CD4-positive, alpha-beta T cell treated with Interleukin-4 for 1 hour (primary cell): ENCODE results near the gene AIFM2.
"Not testable (repeated sequence)": the region's sequence is repeated elsewhere in the genome, so short reads cannot be mapped to it uniquely, and the experiment has no call there.

Experiments
- DNase-seq, 2 donors: peaks; one replicate each; pipeline ENCODE4 v3.0.0-alpha.2; 2020 to 2022

AIFM2 gene

GRCh38 chr10:70090951-70091350 lies 41.7 kb downstream of the AIFM2 start:
- no peak for DNase-seq

- no peak for DNase-seq
Observed at GRCh38 chr10:70090013-70090412, 42.6 kb downstream of the AIFM2 start.

GRCh38 chr10:70088308-70088698 lies 44.3 kb downstream of the AIFM2 start:
- DNase-seq = no peak

DNA sequence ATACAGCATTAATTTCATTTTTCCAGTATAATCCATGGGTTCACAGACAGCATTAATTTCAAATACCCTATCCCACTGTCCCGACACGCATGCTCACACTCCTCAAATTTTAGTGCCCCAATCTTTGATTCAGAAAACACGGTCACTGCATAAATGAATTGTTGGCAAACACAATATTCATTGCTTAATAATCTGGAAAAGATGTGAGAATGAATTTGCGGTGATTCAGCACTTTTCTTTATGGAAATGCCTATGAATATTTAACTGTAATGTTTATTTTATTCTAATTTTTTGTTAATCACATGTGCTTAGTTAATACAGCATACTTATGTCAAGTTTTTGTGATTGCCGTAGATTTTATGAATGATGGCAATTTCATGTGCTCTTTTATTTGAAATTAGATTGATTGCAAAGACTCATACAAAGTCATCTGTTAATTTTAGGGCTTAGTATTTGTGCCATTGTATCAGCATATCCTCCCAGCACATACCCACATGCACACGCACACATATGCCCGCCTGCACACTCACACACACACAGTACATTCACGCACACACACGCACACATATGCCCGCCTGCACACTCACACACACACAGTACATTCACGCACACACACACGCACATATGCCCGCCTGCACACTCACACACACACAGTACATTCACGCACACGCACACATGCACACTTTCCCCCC lies 44.9 kb downstream of the AIFM2 start:
- no peak for DNase-seq

DNA sequence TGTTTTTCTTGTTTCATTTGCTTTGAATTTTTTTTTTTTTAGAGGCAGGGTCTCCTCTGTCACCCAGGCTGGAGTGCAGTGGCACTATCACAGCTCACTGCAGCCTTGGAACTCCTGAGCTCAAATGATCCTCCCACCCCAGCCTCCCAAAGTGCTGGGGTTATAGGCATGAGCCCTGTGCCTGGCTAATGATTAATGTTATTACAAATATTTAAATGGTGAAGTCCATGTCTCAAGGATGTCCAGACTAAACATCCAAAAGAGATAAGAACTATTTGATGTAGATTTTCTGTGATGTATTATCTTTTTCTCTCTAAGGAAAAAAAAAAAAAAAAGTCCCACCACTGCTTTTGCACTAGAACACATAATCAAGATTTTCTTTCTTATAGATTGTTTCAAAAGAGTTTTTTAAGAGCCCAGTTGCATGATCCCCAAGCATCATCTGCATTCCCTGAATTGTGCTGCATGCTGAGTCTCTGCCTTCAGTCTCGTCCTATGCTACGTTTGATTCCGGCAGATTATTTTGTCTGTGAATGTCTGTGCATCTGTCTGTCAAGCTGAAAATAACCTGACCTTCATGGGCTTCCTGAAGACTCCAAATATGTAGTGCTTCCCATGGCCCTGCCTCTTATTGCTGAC lies 46.5 kb downstream of the AIFM2 start:
- no peak for DNase-seq

GRCh38 chr10:70084189-70084588 lies 48.4 kb downstream of the AIFM2 start:
- DNase-seq = peak in 1 of 2 donors; percentile 30

GRCh38 chr10:70080789-70081188 lies 51.8 kb downstream of the AIFM2 start:
- not testable (repeated sequence) for DNase-seq

DNA sequence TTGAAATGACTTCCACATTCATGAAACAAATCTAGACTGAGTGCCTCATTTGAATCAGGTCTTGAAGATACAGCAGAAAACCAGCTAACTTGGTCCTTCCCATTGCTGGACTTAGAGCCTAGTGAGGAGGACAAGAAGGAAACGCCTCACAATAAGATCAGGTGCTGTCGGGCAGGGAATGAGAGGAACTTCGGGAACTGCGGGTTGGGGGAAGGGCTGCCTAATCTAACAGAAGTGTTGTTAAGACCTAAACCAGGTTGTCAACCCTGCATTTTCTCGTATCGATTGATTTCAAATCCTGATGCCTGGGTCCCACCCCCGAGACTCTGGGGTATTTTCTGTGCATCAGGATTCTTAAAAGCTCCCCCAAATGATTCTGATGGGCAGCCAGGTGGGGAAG lies 53.7 kb downstream of the AIFM2 start:
- no peak for DNase-seq

- DNase-seq = no peak
Observed at GRCh38 chr10:70078329-70078728, 54.3 kb downstream of the AIFM2 start.

- no peak for DNase-seq
Observed at GRCh38 chr10:70074971-70075370, 57.7 kb downstream of the AIFM2 start.

DNA sequence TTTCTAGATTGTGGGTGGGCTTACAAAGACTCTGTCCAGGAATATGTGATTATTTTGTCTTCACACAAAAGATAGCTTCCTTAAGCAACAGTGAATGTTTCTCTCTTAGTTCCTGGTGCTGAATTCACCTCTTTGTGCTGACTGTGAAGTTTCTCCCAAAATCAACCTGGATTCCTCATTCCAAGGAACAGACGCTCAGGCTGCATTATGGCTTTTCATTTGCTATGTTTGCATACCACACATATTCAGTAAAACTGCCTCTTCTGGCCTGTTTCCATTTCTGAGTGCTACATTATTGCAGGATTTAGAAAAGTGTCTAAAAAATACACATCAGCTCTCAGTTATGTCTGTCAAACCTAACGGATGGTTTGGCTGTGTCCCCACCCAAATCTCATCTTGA lies 58.5 kb downstream of the AIFM2 start:
- no peak for DNase-seq

GRCh38 chr10:70070834-70071233 lies 61.8 kb downstream of the AIFM2 start:
- no peak for DNase-seq

DNA sequence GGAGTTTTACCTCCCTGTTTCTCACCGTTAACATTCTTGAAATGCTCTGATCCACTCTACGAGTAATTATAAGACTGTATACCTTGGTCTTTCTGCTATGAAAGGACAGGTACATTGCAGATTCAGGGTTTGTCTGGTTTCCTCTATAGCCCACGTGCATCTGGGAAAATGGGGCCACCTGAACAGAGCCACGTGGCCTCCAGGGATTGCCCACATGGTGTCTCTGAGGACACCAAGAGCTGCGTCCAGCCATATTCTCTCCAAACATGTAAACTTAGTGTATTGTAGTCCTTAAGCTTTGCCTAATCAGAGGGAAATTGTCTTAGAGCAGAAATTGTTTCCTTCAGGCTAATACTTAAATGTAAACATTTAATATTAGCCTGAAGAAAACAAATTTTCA lies 63.3 kb downstream of the AIFM2 start:
- DNase-seq = no peak

- DNase-seq = no peak
Observed at GRCh38 chr10:70068925-70069324, 63.7 kb downstream of the AIFM2 start.

GRCh38 chr10:70067586-70067985 lies 65.0 kb downstream of the AIFM2 start:
- no peak for DNase-seq

GRCh38 chr10:70066190-70066589 lies 66.4 kb downstream of the AIFM2 start:
- no peak for DNase-seq

DNA sequence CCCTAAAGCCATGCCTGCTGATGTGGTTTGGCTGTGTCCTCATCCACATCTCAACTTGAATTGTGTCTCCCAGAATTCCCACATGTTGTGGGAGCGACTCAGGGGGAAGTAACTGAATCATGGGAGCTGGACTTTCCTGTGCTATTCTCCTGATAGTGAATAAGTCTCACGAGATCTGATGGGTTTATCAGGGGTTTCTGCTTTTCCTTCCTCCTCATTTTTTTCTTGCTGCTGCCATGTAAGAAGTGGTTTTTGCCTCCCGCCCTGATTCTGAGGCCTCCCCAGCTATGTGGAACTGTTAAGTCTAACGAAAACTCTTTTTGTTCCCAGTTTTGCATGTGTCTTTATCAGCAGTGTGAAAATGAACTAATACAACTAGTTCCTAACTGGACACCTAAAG lies 68.1 kb downstream of the AIFM2 start:
- DNase-seq = no peak

- no peak for DNase-seq
Observed at GRCh38 chr10:70063418-70064098, 69.1 kb downstream of the AIFM2 start.
